ENCODE measurements around the gene GRIN3B.
"Not testable (repeated sequence)": the region's sequence is repeated elsewhere in the genome, so short reads cannot be mapped to it uniquely, and the experiment has no call there.

Gene GRIN3B

GRCh38 chr19:1000095-1000494 lies at the start of gene GRIN3B:
Gene GRIN3B, plus strand, starts transcription at chr19:1000419. Its CDS starts 19 bp downstream, at chr19:1000438.
- H3K27me3 ChIP-seq (ENCODE audit: control insufficient read depth, insufficient read depth, low read length), result peaks cover 76% of the 10 kb centered on the region
- H3K36me3 ChIP-seq (ENCODE audit: control insufficient read depth, insufficient read depth, low read length), result no peaks in the 10 kb centered on the region
- no peak within 1 kb of the TSS for H3K9ac ChIP-seq (ENCODE audit: low read length)
- peaks cover 16% of the 10 kb centered on the region for H3K4me1 ChIP-seq (ENCODE audit: control insufficient read depth, insufficient read depth, low read length)
- H3K9me3 ChIP-seq (ENCODE audit: control insufficient read depth, low read length), result no peaks in the 10 kb centered on the region
- H3K4me3 ChIP-seq (ENCODE audit: low read length), result no peak within 1 kb of the TSS

- peaks cover 14% of the 10 kb centered on the region for H3K4me1 ChIP-seq (ENCODE audit: control insufficient read depth, insufficient read depth, low read length)
- H3K4me3 ChIP-seq (ENCODE audit: low read length), result no peak overlapping the region
- no peak overlapping the region for H3K9ac ChIP-seq (ENCODE audit: low read length)
- H3K27me3 ChIP-seq (ENCODE audit: control insufficient read depth, insufficient read depth, low read length), result peaks cover 7% of the 10 kb centered on the region
- H3K9me3 ChIP-seq (ENCODE audit: control insufficient read depth, low read length), result no peaks in the 10 kb centered on the region
- H3K36me3 ChIP-seq (ENCODE audit: control insufficient read depth, insufficient read depth, low read length), result no peaks in the 10 kb centered on the region
These were observed 48.1 kb upstream of the GRIN3B start for GRCh38 chr19:952049-952679.

- H3K36me3 ChIP-seq (ENCODE audit: control insufficient read depth, insufficient read depth, low read length), result no peaks in the 10 kb centered on the region
- peaks cover 14% of the 10 kb centered on the region for H3K4me1 ChIP-seq (ENCODE audit: control insufficient read depth, insufficient read depth, low read length)
- H3K27me3 ChIP-seq (ENCODE audit: control insufficient read depth, insufficient read depth, low read length), result peaks cover 7% of the 10 kb centered on the region
- no peak overlapping the region for H3K4me3 ChIP-seq (ENCODE audit: low read length)
- no peaks in the 10 kb centered on the region for H3K9me3 ChIP-seq (ENCODE audit: control insufficient read depth, low read length)
- no peak overlapping the region for H3K9ac ChIP-seq (ENCODE audit: low read length)
These were observed 47.4 kb upstream of the GRIN3B start for GRCh38 chr19:952680-953444.

- H3K9me3 ChIP-seq (ENCODE audit: control insufficient read depth, low read length), result no peaks in the 10 kb centered on the region
- peaks cover 14% of the 10 kb centered on the region for H3K4me1 ChIP-seq (ENCODE audit: control insufficient read depth, insufficient read depth, low read length)
- no peak overlapping the region for H3K9ac ChIP-seq (ENCODE audit: low read length)
- no peak overlapping the region for H3K4me3 ChIP-seq (ENCODE audit: low read length)
- no peaks in the 10 kb centered on the region for H3K36me3 ChIP-seq (ENCODE audit: control insufficient read depth, insufficient read depth, low read length)
- peaks cover 7% of the 10 kb centered on the region for H3K27me3 ChIP-seq (ENCODE audit: control insufficient read depth, insufficient read depth, low read length)
These were observed 46.6 kb upstream of the GRIN3B start for GRCh38 chr19:953445-954271.

- no peak overlapping the region for H3K4me3 ChIP-seq (ENCODE audit: low read length)
- no peaks in the 10 kb centered on the region for H3K36me3 ChIP-seq (ENCODE audit: control insufficient read depth, insufficient read depth, low read length)
- no peaks in the 10 kb centered on the region for H3K9me3 ChIP-seq (ENCODE audit: control insufficient read depth, low read length)
- H3K4me1 ChIP-seq (ENCODE audit: control insufficient read depth, insufficient read depth, low read length), result peaks cover 20% of the 10 kb centered on the region
- peaks cover 7% of the 10 kb centered on the region for H3K27me3 ChIP-seq (ENCODE audit: control insufficient read depth, insufficient read depth, low read length)
- H3K9ac ChIP-seq (ENCODE audit: low read length), result no peak overlapping the region
These were observed 45.9 kb upstream of the GRIN3B start for GRCh38 chr19:954272-954671.

- H3K27me3 ChIP-seq (ENCODE audit: control insufficient read depth, insufficient read depth, low read length), result peaks cover 7% of the 10 kb centered on the region
- H3K4me1 ChIP-seq (ENCODE audit: control insufficient read depth, insufficient read depth, low read length), result peaks cover 21% of the 10 kb centered on the region
- no peaks in the 10 kb centered on the region for H3K36me3 ChIP-seq (ENCODE audit: control insufficient read depth, insufficient read depth, low read length)
- no peak overlapping the region for H3K9ac ChIP-seq (ENCODE audit: low read length)
- no peaks in the 10 kb centered on the region for H3K9me3 ChIP-seq (ENCODE audit: control insufficient read depth, low read length)
- H3K4me3 ChIP-seq (ENCODE audit: low read length), result no peak overlapping the region
These were observed 45.3 kb upstream of the GRIN3B start for GRCh38 chr19:954672-955494.

- no peak overlapping the region for H3K4me3 ChIP-seq (ENCODE audit: low read length)
- H3K36me3 ChIP-seq (ENCODE audit: control insufficient read depth, insufficient read depth, low read length), result no peaks in the 10 kb centered on the region
- H3K9ac ChIP-seq (ENCODE audit: low read length), result no peak overlapping the region
- H3K27me3 ChIP-seq (ENCODE audit: control insufficient read depth, insufficient read depth, low read length), result peaks cover 7% of the 10 kb centered on the region
- H3K4me1 ChIP-seq (ENCODE audit: control insufficient read depth, insufficient read depth, low read length), result peaks cover 21% of the 10 kb centered on the region
- H3K9me3 ChIP-seq (ENCODE audit: control insufficient read depth, low read length), result no peaks in the 10 kb centered on the region
These were observed 44.1 kb upstream of the GRIN3B start for GRCh38 chr19:955803-956765.

GRCh38 chr19:956766-957440 lies 43.3 kb upstream of the GRIN3B start:
- H3K4me1 ChIP-seq (ENCODE audit: control insufficient read depth, insufficient read depth, low read length), result peaks cover 22% of the 10 kb centered on the region
- H3K9me3 ChIP-seq (ENCODE audit: control insufficient read depth, low read length), result no peaks in the 10 kb centered on the region
- no peak overlapping the region for H3K4me3 ChIP-seq (ENCODE audit: low read length)
- H3K36me3 ChIP-seq (ENCODE audit: control insufficient read depth, insufficient read depth, low read length), result no peaks in the 10 kb centered on the region
- peaks cover 7% of the 10 kb centered on the region for H3K27me3 ChIP-seq (ENCODE audit: control insufficient read depth, insufficient read depth, low read length)
- no peak overlapping the region for H3K9ac ChIP-seq (ENCODE audit: low read length)

GRCh38 chr19:957578-957977 lies 42.6 kb upstream of the GRIN3B start:
- peaks cover 22% of the 10 kb centered on the region for H3K4me1 ChIP-seq (ENCODE audit: control insufficient read depth, insufficient read depth, low read length)
- not testable (repeated sequence) for H3K27me3 ChIP-seq (ENCODE audit: control insufficient read depth, insufficient read depth, low read length); H3K9me3 ChIP-seq (ENCODE audit: control insufficient read depth, low read length); H3K9ac ChIP-seq (ENCODE audit: low read length); H3K36me3 ChIP-seq (ENCODE audit: control insufficient read depth, insufficient read depth, low read length); H3K4me3 ChIP-seq (ENCODE audit: low read length)

- Histone ChIP-seq H3K9ac (ENCODE audit: low read length) (no peak overlapping the region), H3K27me3 (ENCODE audit: control insufficient read depth, insufficient read depth, low read length) (peaks cover 4% of the 10 kb centered on the region), H3K4me1 (ENCODE audit: control insufficient read depth, insufficient read depth, low read length) (peaks cover 13% of the 10 kb centered on the region), H3K9me3 (ENCODE audit: control insufficient read depth, low read length) (no peaks in the 10 kb centered on the region), H3K36me3 (ENCODE audit: control insufficient read depth, insufficient read depth, low read length) (no peaks in the 10 kb centered on the region), H3K4me3 (ENCODE audit: low read length) (no peak overlapping the region)
These were observed 41.0 kb upstream of the GRIN3B start for GRCh38 chr19:958967-959855.
